ENCODE results near the gene RPRD1A. TPM values are rescaled to one million over a fixed set of nuclear protein-coding genes. Genes with fewer than 3 reads are reported as not detected.

Gene RPRD1A
- total RNA-seq, 1 experiment from 2014 or later, result 65.1 TPM

GRCh38 chr18:36035253-36035652 lies 32.1 kb downstream of the RPRD1A start:
- no peaks in the 10 kb centered on the region for H3K27me3 ChIP-seq (replicated peaks; ENCODE audit: insufficient read depth, low read depth, low read length, poor library complexity)
- intact Hi-C loops (cut with micrococcal nuclease; ENCODE audit: unreplicated experiment), result loop anchor here (2.0 kb wide), 1 partner anchor 32 kb away; the partner anchor contains the start of gene RPRD1A
- ChIA-PET POLR2A (ENCODE audit: low non-redundant PET) (no interaction called here), CTCF (no interaction called here)
- H3K36me3 ChIP-seq (ENCODE audit: insufficient read depth, low read length, poor library complexity, severe bottlenecking), result peaks cover 5% of the 10 kb centered on the region
- H3K9me3 ChIP-seq (ENCODE audit: low read depth, low read length, poor library complexity, severe bottlenecking), result peaks cover 10% of the 10 kb centered on the region
- peaks cover 41% of the 10 kb centered on the region for H3K4me1 ChIP-seq (ENCODE audit: insufficient read depth, low read length, poor library complexity, severe bottlenecking)
- H3K4me3 ChIP-seq (ENCODE audit: low read depth, low read length, poor library complexity, severe bottlenecking), result no peak overlapping the region
- no peak overlapping the region for H3K27ac ChIP-seq (ENCODE audit: low read depth, low read length, poor library complexity, severe bottlenecking)
- no peak for TF ChIP-seq CTCF (conservative IDR thresholded peaks at IDR 0.05; ENCODE audit: low read depth, low read length)
- no peak for TF ChIP-seq EZH2 (IDR thresholded peaks at IDR 0.05; ENCODE audit: borderline replicate concordance, low read depth, low read length, poor library complexity, severe bottlenecking)
- no TSS peak for BruUV-seq (replicated peaks)
- DNase-seq (ENCODE audit: low spot score), result peak; percentile 90

GRCh38 chr18:36034299-36034895 lies 33.0 kb downstream of the RPRD1A start:
- Histone ChIP-seq H3K27me3 (replicated peaks; ENCODE audit: insufficient read depth, low read depth, low read length, poor library complexity) (no peaks in the 10 kb centered on the region), H3K4me3 (ENCODE audit: low read depth, low read length, poor library complexity, severe bottlenecking) (no peak overlapping the region), H3K36me3 (ENCODE audit: insufficient read depth, low read length, poor library complexity, severe bottlenecking) (peaks cover 9% of the 10 kb centered on the region), H3K9me3 (ENCODE audit: low read depth, low read length, poor library complexity, severe bottlenecking) (peaks cover 10% of the 10 kb centered on the region), H3K4me1 (ENCODE audit: insufficient read depth, low read length, poor library complexity, severe bottlenecking) (peaks cover 41% of the 10 kb centered on the region), H3K27ac (ENCODE audit: low read depth, low read length, poor library complexity, severe bottlenecking) (no peak overlapping the region)
- TF ChIP-seq EZH2 (IDR thresholded peaks at IDR 0.05; ENCODE audit: borderline replicate concordance, low read depth, low read length, poor library complexity, severe bottlenecking) (no peak), CTCF (conservative IDR thresholded peaks at IDR 0.05; ENCODE audit: low read depth, low read length) (no peak)
- DNase-seq (ENCODE audit: low spot score), result no peak
- BruUV-seq (replicated peaks), result no TSS peak
- ChIA-PET POLR2A (ENCODE audit: low non-redundant PET) (interaction anchor here (0.9 kb wide), 1 partner anchor 11 kb away, joined by 3 read pairs; no protein-coding TSS in a partner anchor), CTCF (interaction anchor here (0.6 kb wide), 1 partner anchor 9 kb away, joined by 3 read pairs; no protein-coding TSS in a partner anchor)
- intact Hi-C loops (cut with micrococcal nuclease; ENCODE audit: unreplicated experiment), result loop anchor here (2.0 kb wide), 1 partner anchor 32 kb away; the partner anchor contains the start of gene RPRD1A

- peaks cover 41% of the 10 kb centered on the region for H3K4me1 ChIP-seq (ENCODE audit: insufficient read depth, low read length, poor library complexity, severe bottlenecking)
- CTCF ChIA-PET, result no interaction called here
- POLR2A ChIA-PET (ENCODE audit: low non-redundant PET), result no interaction called here
- H3K27ac ChIP-seq (ENCODE audit: low read depth, low read length, poor library complexity, severe bottlenecking), result no peak overlapping the region
- no peak for DNase-seq (ENCODE audit: low spot score)
- no peak overlapping the region for H3K4me3 ChIP-seq (ENCODE audit: low read depth, low read length, poor library complexity, severe bottlenecking)
- H3K36me3 ChIP-seq (ENCODE audit: insufficient read depth, low read length, poor library complexity, severe bottlenecking), result peaks cover 20% of the 10 kb centered on the region
- H3K27me3 ChIP-seq (replicated peaks; ENCODE audit: insufficient read depth, low read depth, low read length, poor library complexity), result no peaks in the 10 kb centered on the region
- H3K9me3 ChIP-seq (ENCODE audit: low read depth, low read length, poor library complexity, severe bottlenecking), result no peaks in the 10 kb centered on the region
- no peak for TF ChIP-seq CTCF (conservative IDR thresholded peaks at IDR 0.05; ENCODE audit: low read depth, low read length)
- TF ChIP-seq EZH2 (IDR thresholded peaks at IDR 0.05; ENCODE audit: borderline replicate concordance, low read depth, low read length, poor library complexity, severe bottlenecking), result no peak
- intact Hi-C loops (cut with micrococcal nuclease; ENCODE audit: unreplicated experiment), result no loop called here
- no TSS peak for BruUV-seq (replicated peaks)
These were observed 35.5 kb downstream of the RPRD1A start for GRCh38 chr18:36031903-36032302.

All from A673 (cell line).